Ishikawa (cell line): Measurements from ENCODE around the gene CD4.

ENCODE experiments used
- CEBPB ChIP-seq: IDR thresholded peaks from 2 replicates; pipeline ENCODE4 v1.6.1; 2012
- CREB1 ChIP-seq: IDR thresholded peaks from 2 replicates; pipeline ENCODE4 v1.6.1; 2012; ENCODE audit warnings: low read depth
- EGR1 ChIP-seq: IDR thresholded peaks from 2 replicates; pipeline ENCODE4 v1.6.1; 2012
- EP300 ChIP-seq: IDR thresholded peaks from 2 replicates; pipeline ENCODE4 v1.6.1; 2012; ENCODE audit warnings: borderline replicate concordance
- FOXM1 ChIP-seq: IDR thresholded peaks from 2 replicates; pipeline ENCODE4 v1.6.1; 2012; ENCODE audit warnings: low read depth, borderline replicate concordance
- MAX ChIP-seq: IDR thresholded peaks from 2 replicates; pipeline ENCODE4 v1.6.1; 2012
- NFIC ChIP-seq: IDR thresholded peaks from 2 replicates; pipeline ENCODE4 v1.6.1; 2012
- RAD21 ChIP-seq: IDR thresholded peaks from 2 replicates; pipeline ENCODE4 v1.6.1; 2012; ENCODE audit warnings: low read depth
- REST ChIP-seq: IDR thresholded peaks from 2 replicates; pipeline ENCODE4 v1.6.1; 2012; ENCODE audit warnings: low read depth, mild to moderate bottlenecking
- TAF1 ChIP-seq: IDR thresholded peaks from 2 replicates; pipeline ENCODE4 v1.6.1; 2012; ENCODE audit warnings: low read depth, mild to moderate bottlenecking
- TCF12 ChIP-seq: IDR thresholded peaks from 2 replicates; pipeline ENCODE4 v1.6.1; 2012; ENCODE audit warnings: low read depth
- TEAD4 ChIP-seq: IDR thresholded peaks from 2 replicates; pipeline ENCODE4 v1.6.1; 2012
- USF1 ChIP-seq: IDR thresholded peaks from 2 replicates; pipeline ENCODE4 v1.6.1; 2012
- YY1 ChIP-seq: IDR thresholded peaks from 2 replicates; pipeline ENCODE4 v1.6.1; 2012; ENCODE audit warnings: low read depth
- ZBTB7A ChIP-seq: IDR thresholded peaks from 2 replicates; pipeline ENCODE4 v1.6.1; 2012; ENCODE audit warnings: low read depth

Gene CD4

GRCh38 chr12:6827982-6828780, 38.9 kb downstream of the CD4 start, which contains the start of gene P3H3:
Gene P3H3 (plus strand): TSS chr12:6828407. CDS start chr12:6828441, 34 bp downstream.
- TF ChIP-seq CEBPB (no peak), ZBTB7A (peak; percentile 11; the same call in 1 of the 2 replicates), TCF12 (no peak), MAX (0 out of 2 replicates have a peak, but pooled peaks have one; percentile 20), EGR1 (no peak; the same call in 1 of the 2 replicates)

GRCh38 chr12:6828781-6829535, 39.6 kb downstream of the CD4 start:
- peak; percentile 60 for TF ChIP-seq ZBTB7A
- TF ChIP-seq MAX: peak; percentile 64
- TF ChIP-seq YY1: no peak; the same call in 1 of the 2 replicates
- no peak for TF ChIP-seq REST
- no peak for TF ChIP-seq NFIC
- TF ChIP-seq USF1: no peak
- TF ChIP-seq TCF12: no peak
- TF ChIP-seq TAF1: no peak
- TF ChIP-seq RAD21: no peak
- TF ChIP-seq FOXM1: no peak
- TF ChIP-seq TEAD4: no peak
- TF ChIP-seq CEBPB: no peak
- no peak for TF ChIP-seq CREB1
- no peak for TF ChIP-seq EP300
- peak; percentile 95 for TF ChIP-seq EGR1

GRCh38 chr12:6829536-6830220, 40.4 kb downstream of the CD4 start:
- TF ChIP-seq MAX (no peak), FOXM1 (no peak), TAF1 (no peak), CREB1 (no peak), USF1 (no peak), EGR1 (no peak)

GRCh38 chr12:6830286-6830890, 41.1 kb downstream of the CD4 start:
- no peak for TF ChIP-seq NFIC
- TF ChIP-seq RAD21: no peak
- TF ChIP-seq EGR1: no peak
- TF ChIP-seq REST: no peak
- TF ChIP-seq MAX: no peak
- TF ChIP-seq TAF1: no peak
- no peak for TF ChIP-seq FOXM1
- TF ChIP-seq TEAD4: no peak
- TF ChIP-seq CEBPB: no peak
- no peak for TF ChIP-seq USF1
- TF ChIP-seq YY1: no peak
- TF ChIP-seq CREB1: no peak
- TF ChIP-seq ZBTB7A: no peak
- no peak for TF ChIP-seq TCF12
- no peak for TF ChIP-seq EP300
